SK-N-MC (cell line): ENCODE results near the gene GNRH2.

Source experiments
- EZH2 ChIP-seq: fragments of 200-600 bp; sonication (generic); IDR thresholded peaks from one replicate; pipeline ENCODE4 v1.6.1; 2017; ENCODE audit warnings: antibody characterized with exemption
- POLR2AphosphoS5 ChIP-seq: IDR thresholded peaks from 2 replicates; pipeline ENCODE4 v1.6.1; 2012; ENCODE audit warnings: mild to moderate bottlenecking, low read depth, low read length, borderline replicate concordance

DNA sequence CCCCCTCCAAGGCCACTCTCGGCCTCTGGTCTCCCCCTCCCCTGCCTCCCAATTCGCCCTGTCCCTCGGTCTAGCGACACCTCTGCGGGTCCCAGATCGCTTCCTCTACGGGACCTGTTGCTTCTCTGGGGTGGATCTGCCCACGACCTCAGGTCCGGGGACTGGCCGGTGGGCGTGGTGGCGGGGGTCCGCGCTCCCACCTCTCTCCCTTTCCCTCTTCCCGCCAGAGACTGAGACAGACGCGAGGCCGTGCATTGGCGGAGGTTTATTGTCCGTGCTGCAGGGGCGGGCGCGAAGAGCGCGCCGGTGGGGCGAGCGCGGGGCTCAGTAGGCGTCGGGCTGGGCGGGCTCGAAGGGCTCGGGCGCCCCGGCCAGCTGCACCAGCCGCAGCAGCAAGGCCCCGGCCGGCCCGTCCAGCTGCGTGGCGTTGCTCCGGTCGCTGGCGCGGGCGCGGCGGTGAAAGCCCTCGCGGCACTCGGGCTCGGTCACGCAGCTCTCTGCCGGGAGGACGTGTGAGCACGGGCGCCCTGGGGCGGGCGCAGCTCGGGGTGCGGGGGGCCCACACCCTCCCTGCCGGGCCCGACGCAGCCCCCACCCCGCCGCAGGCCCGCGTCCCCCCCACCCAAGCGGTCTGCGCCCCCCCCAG, 39.0 kb downstream of the GNRH2 start:
- no peak for TF ChIP-seq EZH2
- TF ChIP-seq POLR2AphosphoS5, result no peak
